Stomach (tissue), 9 donors: ENCODE data around the gene TLE7. TPM values are rescaled to one million over a fixed set of nuclear protein-coding genes. Genes with fewer than 3 reads are reported as not detected.

Experiments
- DNase-seq, 2 donors: peaks; one replicate each; pipeline versions ENCODE4 v3.0.0 to v3.0.0-alpha.2; 2013 to 2019
- H3K27ac ChIP-seq, 5 donors: fragments of 200-600 bp in 4 of 5; sonication (generic) in 4 of 5; one replicate each; pipeline ENCODE4 v1.5.1; 2013 to 2019; ENCODE audit warnings: mild to moderate bottlenecking in 1 of 5, moderate library complexity in 1 of 5
- H3K27me3 ChIP-seq, 3 donors: fragments of 200-600 bp; sonication (generic); one replicate each; pipeline ENCODE4 v1.5.1; 2017 to 2019; ENCODE audit warnings: mixed run types in 1 of 3
- H3K36me3 ChIP-seq, 4 donors: fragments of 200-600 bp; sonication (generic); 1 replicate in 3 of 4; 2 replicates in 1 of 4; pipeline ENCODE4 v1.5.1; 2016 to 2019
- H3K4me1 ChIP-seq, 4 donors: fragments of 200-600 bp; sonication (generic); one replicate each; pipeline ENCODE4 v1.5.1; 2016 to 2019
- H3K4me3 ChIP-seq, 4 donors: fragments of 200-600 bp; sonication (generic) in 3 of 4; one replicate each; pipeline ENCODE4 v1.5.1; 2016 to 2019; ENCODE audit warnings: mild to moderate bottlenecking in 1 of 4
- H3K9me3 ChIP-seq, 4 donors: fragments of 200-600 bp; sonication (generic); one replicate each; pipeline ENCODE4 v1.5.1; 2016 to 2019
- EP300 ChIP-seq: sonication (generic); formaldehyde crosslinking; IDR thresholded peaks from one replicate; pipeline ENCODE4 v1.6.1; 2017; ENCODE audit warnings: antibody characterized with exemption
- POLR2A ChIP-seq, 4 donors: fragments of 450-650 bp; IDR thresholded peaks; one replicate each; pipeline ENCODE4 v1.6.1; 2016; ENCODE audit warnings: antibody characterized with exemption in 4 of 4, control low read depth in 2 of 4, mild to moderate bottlenecking in 1 of 4, moderate library complexity in 1 of 4
- POLR2AphosphoS5 ChIP-seq, 3 donors: sonication (generic); formaldehyde crosslinking; IDR thresholded peaks; one replicate each; pipeline ENCODE4 v1.6.1; 2016; ENCODE audit warnings: antibody characterized with exemption in 3 of 3
- WGBS, 5 donors: extraction: QIAGEN DNeasy Blood & Tissue Kit in 3 of 5; methylation state at CpG; one replicate each; pipeline versions ENCODE4 v1.1.5 to v1.1.7; 2013 to 2018; 5-methylcytosine and 5-hydroxymethylcytosine counted together
- intact Hi-C: fragments of 100-400 bp; cut with DNase I; formaldehyde crosslinking; loops from one replicate; pipeline ENCODE4 v1.15.1; 2023; ENCODE audit warnings: low total_unique reads
- polyA plus RNA-seq, 3 donors: library from polyadenylated mRNA; stranded (reverse); fragments of 200-250 nt; gene quantifications; one replicate each; pipeline ENCODE4 v1.2.3, GENCODE V29; 2013
- total RNA-seq, 5 donors: library from RNA; depleted of rRNA; stranded (reverse); fragments of >200 nt; gene quantifications; one replicate each; pipeline versions ENCODE4 v1.1.0 to v1.2.3, GENCODE V29; 2014 to 2016
- TF ChIP-seq, protein P1 (sequence below), 7 experiments: fragments of 450-650 bp in 4 of 7; fragments of 200-600 bp in 3 of 7; sonication (generic) in 3 of 7; IDR thresholded peaks; one replicate each; pipeline ENCODE4 v1.5.1; 2016 to 2019; ENCODE audit warnings: antibody characterized with exemption in 7 of 7, control low read depth in 2 of 7, mild to moderate bottlenecking in 1 of 7
- donor health status: healthy with polysubstance abuse.
- donor health status: Bipolar disorder and iron deficiency.
- donor health status: healthy.

Gene TLE7
- total and polyA plus RNA-seq, 8 donors, result not detected

DNA sequence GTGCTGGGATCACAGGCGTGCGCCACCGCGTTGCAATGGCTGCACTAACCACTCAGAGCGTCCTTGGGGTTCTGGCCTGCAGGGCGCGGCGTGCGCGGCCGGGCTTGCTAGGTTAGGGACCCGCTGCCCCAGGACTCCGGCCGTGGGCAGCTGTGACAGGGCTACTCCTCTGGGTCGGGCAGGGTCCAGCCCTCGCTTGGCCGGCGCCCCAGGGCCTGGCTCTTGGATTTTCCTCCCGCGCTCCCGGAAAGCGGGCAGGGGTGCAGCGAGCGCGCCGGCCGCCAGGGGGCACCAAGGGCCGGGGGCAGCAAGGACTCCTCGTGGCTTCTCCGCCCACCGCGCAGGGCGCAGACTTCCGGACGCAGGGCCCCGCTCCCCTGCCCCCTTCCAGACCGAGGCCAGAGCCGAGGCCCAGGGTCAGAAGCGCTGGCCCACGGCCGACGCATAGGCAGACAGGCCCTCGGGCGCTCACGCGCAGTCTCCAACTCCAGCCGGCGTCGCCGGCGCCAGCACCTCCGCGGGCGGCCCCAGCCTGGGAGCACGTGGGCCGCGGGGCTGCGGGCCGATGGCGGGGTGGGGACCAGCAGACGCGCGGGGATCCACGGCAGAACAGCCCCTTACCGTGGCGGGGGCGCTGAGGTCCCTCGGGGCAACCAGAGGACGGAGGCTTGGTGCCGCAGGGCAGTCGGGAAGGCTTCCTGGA is 355 bp downstream of the TLE7 start:
- TF ChIP-seq, protein P1, sequence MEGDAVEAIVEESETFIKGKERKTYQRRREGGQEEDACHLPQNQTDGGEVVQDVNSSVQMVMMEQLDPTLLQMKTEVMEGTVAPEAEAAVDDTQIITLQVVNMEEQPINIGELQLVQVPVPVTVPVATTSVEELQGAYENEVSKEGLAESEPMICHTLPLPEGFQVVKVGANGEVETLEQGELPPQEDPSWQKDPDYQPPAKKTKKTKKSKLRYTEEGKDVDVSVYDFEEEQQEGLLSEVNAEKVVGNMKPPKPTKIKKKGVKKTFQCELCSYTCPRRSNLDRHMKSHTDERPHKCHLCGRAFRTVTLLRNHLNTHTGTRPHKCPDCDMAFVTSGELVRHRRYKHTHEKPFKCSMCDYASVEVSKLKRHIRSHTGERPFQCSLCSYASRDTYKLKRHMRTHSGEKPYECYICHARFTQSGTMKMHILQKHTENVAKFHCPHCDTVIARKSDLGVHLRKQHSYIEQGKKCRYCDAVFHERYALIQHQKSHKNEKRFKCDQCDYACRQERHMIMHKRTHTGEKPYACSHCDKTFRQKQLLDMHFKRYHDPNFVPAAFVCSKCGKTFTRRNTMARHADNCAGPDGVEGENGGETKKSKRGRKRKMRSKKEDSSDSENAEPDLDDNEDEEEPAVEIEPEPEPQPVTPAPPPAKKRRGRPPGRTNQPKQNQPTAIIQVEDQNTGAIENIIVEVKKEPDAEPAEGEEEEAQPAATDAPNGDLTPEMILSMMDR (IDR thresholded peaks at IDR 0.05), result no peak
- TF ChIP-seq POLR2A (IDR thresholded peaks at IDR 0.05) (no peak), EP300 (no peak), POLR2AphosphoS5 (IDR thresholded peaks at IDR 0.05) (no peak)
- Histone ChIP-seq H3K36me3 (peaks cover 0 to 3% (median 0%) of the 10 kb centered on the region in 4 donors), H3K27ac (no peak overlapping the region), H3K4me3 (no peak overlapping the region), H3K4me1 (no peaks in the 10 kb centered on the region), H3K27me3 (peaks cover 0 to 24% (median 12%) of the 10 kb centered on the region in 3 donors), H3K9me3 (peaks cover 18 to 65% (median 59%) of the 10 kb centered on the region in 4 donors)
- intact Hi-C loops, result no loop called here
- WGBS, 5 donors, result 34 to 45% (median 40%) methylated on average over 15 to 71 of the region's 71 CpGs
- no peak for DNase-seq

DNA sequence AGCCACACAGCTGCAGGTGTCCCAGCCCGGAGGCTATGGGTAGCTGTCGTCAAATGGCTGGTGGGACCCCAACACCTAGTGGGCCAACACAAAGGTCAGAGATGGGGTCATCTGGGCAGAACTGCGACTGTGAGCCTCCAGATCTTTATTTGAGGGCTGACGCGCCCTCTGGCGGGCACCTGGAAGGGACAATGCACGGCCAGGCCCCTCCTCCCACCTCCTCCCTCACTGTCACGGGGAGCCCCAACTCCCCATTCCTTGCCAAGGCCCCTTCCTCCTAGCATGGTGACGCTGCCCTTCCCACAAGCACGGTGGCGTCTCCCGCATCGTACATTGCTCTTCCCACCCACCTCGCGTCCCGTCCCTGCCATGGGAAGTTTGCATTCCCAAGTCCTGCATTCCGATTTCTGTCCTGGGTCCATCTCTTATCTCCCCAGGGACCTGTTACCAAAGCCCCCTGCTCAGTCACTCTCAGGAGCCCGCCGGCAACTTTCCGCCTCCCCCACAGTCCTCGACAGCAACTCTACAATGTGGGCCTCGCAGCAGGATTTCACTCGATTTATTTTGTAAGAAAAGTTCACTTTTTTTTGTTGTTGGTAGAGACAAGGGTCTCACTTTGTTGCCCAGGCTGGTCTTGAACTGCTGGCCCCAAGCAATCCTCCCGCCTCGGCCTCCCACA is 1.0 kb downstream of the TLE7 start:
- DNase-seq, result no peak
- H3K36me3 ChIP-seq, result no peaks in the 10 kb centered on the region
- peaks cover 0 to 29% (median 12%) of the 10 kb centered on the region in 3 donors for H3K27me3 ChIP-seq
- 56 to 76% (median 71%) methylated on average over 25 of the region's 25 CpGs for WGBS, 5 donors
- TF ChIP-seq POLR2AphosphoS5 (IDR thresholded peaks at IDR 0.05), result no peak
- TF ChIP-seq, protein P1 (IDR thresholded peaks at IDR 0.05), result no peak
- no peak for TF ChIP-seq POLR2A (IDR thresholded peaks at IDR 0.05)
- no peak for TF ChIP-seq EP300
- no peak overlapping the region for H3K4me3 ChIP-seq
- H3K9me3 ChIP-seq, result peaks cover 11 to 58% (median 52%) of the 10 kb centered on the region in 4 donors
- no peak overlapping the region for H3K27ac ChIP-seq
- H3K4me1 ChIP-seq, result no peaks in the 10 kb centered on the region
- intact Hi-C loops, result no loop called here

DNA sequence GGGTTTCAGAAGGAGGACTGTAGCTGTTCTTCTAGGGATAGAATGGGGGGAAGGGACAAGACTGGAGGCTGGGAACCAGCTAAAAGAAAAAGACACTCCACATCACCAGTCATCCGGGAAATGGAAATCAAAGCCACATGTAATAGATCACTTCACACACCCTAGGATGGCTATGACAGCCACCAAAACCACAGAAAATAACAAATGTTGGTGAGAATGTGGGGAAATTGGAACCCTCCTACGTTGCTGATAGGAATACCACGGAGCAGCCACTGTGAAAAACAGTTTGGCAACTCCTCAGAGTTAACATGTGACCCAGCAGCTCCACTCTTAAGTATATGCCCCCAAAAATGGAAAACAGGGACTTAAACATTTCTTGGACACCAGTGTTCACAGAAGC is 2.3 kb downstream of the TLE7 start:
- no peak for DNase-seq
- Histone ChIP-seq H3K36me3 (no peaks in the 10 kb centered on the region), H3K4me1 (no peaks in the 10 kb centered on the region), H3K4me3 (no peak overlapping the region), H3K27me3 (peaks cover 0 to 29% (median 12%) of the 10 kb centered on the region in 3 donors), H3K9me3 (peaks cover 0 to 45% (median 39%) of the 10 kb centered on the region in 4 donors), H3K27ac (no peak overlapping the region)
- intact Hi-C loops, result no loop called here
- 45 to 53% (median 52%) methylated on average over 3 of the region's 3 CpGs for WGBS, 5 donors
- TF ChIP-seq, protein P1 (IDR thresholded peaks at IDR 0.05), result no peak

DNA sequence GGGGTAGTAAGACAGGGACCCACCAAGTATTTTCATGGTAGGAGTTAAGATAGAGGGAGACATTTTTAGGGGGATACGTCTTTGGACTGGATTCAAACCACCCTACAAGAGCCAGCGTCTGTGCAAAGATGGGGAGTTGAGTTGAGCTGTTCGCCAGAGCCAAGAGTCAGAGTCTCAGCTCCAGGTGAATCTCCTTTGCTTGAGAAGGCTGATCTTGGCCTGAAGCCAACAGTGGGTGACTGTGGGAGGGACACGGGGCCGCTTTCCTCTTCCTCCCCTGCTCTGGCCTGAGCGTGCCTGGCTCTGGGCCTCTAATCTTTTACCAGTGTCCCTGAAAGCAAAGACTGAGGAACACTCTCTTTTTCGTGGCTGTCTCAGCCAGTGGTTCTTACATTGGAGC is 5.4 kb downstream of the TLE7 start:
- no peaks in the 10 kb centered on the region for H3K36me3 ChIP-seq
- no peak overlapping the region for H3K4me3 ChIP-seq
- no peak for TF ChIP-seq POLR2A (IDR thresholded peaks at IDR 0.05)
- TF ChIP-seq, protein P1 (IDR thresholded peaks at IDR 0.05), result no peak
- no peak for TF ChIP-seq POLR2AphosphoS5 (IDR thresholded peaks at IDR 0.05)
- no peak for TF ChIP-seq EP300
- H3K9me3 ChIP-seq, result peaks cover 0 to 14% (median 10%) of the 10 kb centered on the region in 4 donors
- H3K27ac ChIP-seq, result no peak overlapping the region
- peaks cover 0 to 30% (median 8%) of the 10 kb centered on the region in 3 donors for H3K27me3 ChIP-seq
- H3K4me1 ChIP-seq, result no peaks in the 10 kb centered on the region
- DNase-seq, result peak in 1 of 2 donors; percentile 21
- WGBS, 5 donors, result 75 to 80% (median 78%) methylated on average over 5 to 7 of the region's 7 CpGs
- intact Hi-C loops, result no loop called here
